Neural cell (in vitro differentiated cells): ENCODE measurements around the gene EIF4H. TPM values are rescaled to one million over a fixed set of nuclear protein-coding genes. Genes with fewer than 3 reads are reported as not detected.

Experiments
- H2AFZ ChIP-seq: fragments of 200-600, 300-800 bp; sonication (generic), shearing (Covaris generic); 2 replicates; pipeline ENCODE4 v1.6.0; 2014; ENCODE audit warnings: low read depth, mild to moderate bottlenecking, antibody characterized with exemption, low read length, moderate library complexity
- H3F3A ChIP-seq: fragments of 200-600 bp; shearing (Covaris generic); 2 replicates; pipeline ENCODE4 v1.6.1; 2016; ENCODE audit warnings: mild to moderate bottlenecking, moderate library complexity, mixed read lengths, antibody characterized with exemption, low read length; ENCODE audit not compliant: insufficient read depth, poor library complexity, severe bottlenecking
- H3K27ac ChIP-seq: fragments of 200-600, 300-800 bp; sonication (generic), shearing (Covaris generic); 2 replicates; pipeline ENCODE4 v1.5.1; 2014; ENCODE audit warnings: mild to moderate bottlenecking, low read length, moderate library complexity
- H3K27me3 ChIP-seq: fragments of 300-800, 200-600 bp; sonication (generic), shearing (Covaris generic); 2 replicates; pipeline ENCODE4 v1.6.0; 2014; ENCODE audit warnings: mild to moderate bottlenecking, low read depth, low read length, moderate library complexity; ENCODE audit not compliant: insufficient read depth
- H3K36me3 ChIP-seq: fragments of 300-800, 200-600 bp; sonication (generic), shearing (Covaris generic); 2 replicates; pipeline ENCODE4 v1.5.1; 2014; ENCODE audit warnings: mild to moderate bottlenecking, antibody characterized with exemption, low read length, moderate library complexity; ENCODE audit not compliant: insufficient read depth
- H3K4me2 ChIP-seq: fragments of 300-800, 200-600 bp; sonication (generic), shearing (Covaris generic); 2 replicates; pipeline ENCODE4 v1.6.0; 2014; ENCODE audit warnings: mild to moderate bottlenecking, low read length
- H3K4me3 ChIP-seq: fragments of 300-800, 200-600 bp; sonication (generic), shearing (Covaris generic); 2 replicates; pipeline ENCODE4 v1.5.1; 2014; ENCODE audit warnings: mild to moderate bottlenecking, low read length, moderate library complexity
- H3K79me2 ChIP-seq: fragments of 200-600 bp; shearing (Covaris generic); replicated peaks from 2 replicates; pipeline ENCODE4 v1.6.0; 2014; ENCODE audit warnings: mild to moderate bottlenecking, low read length, moderate library complexity; ENCODE audit not compliant: insufficient read depth
- H3K9ac ChIP-seq: fragments of 300-800, 200-600 bp; sonication (generic), shearing (Covaris generic); 2 replicates; pipeline ENCODE4 v1.6.1; 2016; ENCODE audit warnings: mild to moderate bottlenecking, low read length, mixed read lengths
- H3K9me2 ChIP-seq: fragments of 200-600 bp; shearing (Covaris generic); 2 replicates; pipeline ENCODE4 v1.6.1; 2016; ENCODE audit warnings: mild to moderate bottlenecking, low read length, mixed read lengths; ENCODE audit not compliant: insufficient read depth
- H3K9me3 ChIP-seq: fragments of 200-600, 300-800 bp; sonication (generic), shearing (Covaris generic); 2 replicates; pipeline ENCODE4 v1.6.1; 2016; ENCODE audit warnings: mild to moderate bottlenecking, mixed run types, low read length, moderate library complexity, mixed read lengths
- H4K20me1 ChIP-seq: fragments of 200-600 bp; shearing (Covaris generic); 2 replicates; pipeline ENCODE4 v1.6.1; 2016; ENCODE audit warnings: mild to moderate bottlenecking, mixed run types; ENCODE audit not compliant: insufficient read depth
- CTCF ChIP-seq: fragments of 450-650 bp; IDR thresholded peaks from 2 replicates; pipeline ENCODE4 v1.5.1; 2014; ENCODE audit warnings: antibody characterized with exemption, mild to moderate bottlenecking, moderate library complexity; ENCODE audit not compliant: poor library complexity, severe bottlenecking
- EP300 ChIP-seq: fragments of 450-650 bp; conservative IDR thresholded peaks from 2 replicates; pipeline ENCODE4 v1.6.1; 2014; ENCODE audit warnings: antibody characterized with exemption, mild to moderate bottlenecking, moderate library complexity; ENCODE audit not compliant: poor library complexity, severe bottlenecking
- EZH2 ChIP-seq: fragments of 200-600, 300-800 bp; shearing (Covaris generic), sonication (generic); IDR thresholded peaks from 2 replicates; pipeline ENCODE4 v1.6.1; 2014; ENCODE audit warnings: antibody characterized with exemption, low read length, borderline replicate concordance, mild to moderate bottlenecking; ENCODE audit not compliant: insufficient read depth, poor library complexity, severe bottlenecking
- MXI1 ChIP-seq: fragments of 450-650 bp; conservative IDR thresholded peaks from 2 replicates; pipeline ENCODE4 v1.6.1; 2014; ENCODE audit warnings: antibody characterized with exemption, mild to moderate bottlenecking; ENCODE audit not compliant: poor library complexity, severe bottlenecking
- POLR2AphosphoS5 ChIP-seq: IDR thresholded peaks from 2 replicates; pipeline ENCODE4 v1.6.1; 2012
- RAD21 ChIP-seq: fragments of 450-650 bp; conservative IDR thresholded peaks from 2 replicates; pipeline ENCODE4 v1.6.1; 2014; ENCODE audit warnings: antibody characterized with exemption, mild to moderate bottlenecking, moderate library complexity
- REST ChIP-seq: IDR thresholded peaks from 2 replicates; pipeline ENCODE4 v1.6.1; 2012; ENCODE audit warnings: borderline replicate concordance
- SMC3 ChIP-seq: fragments of 450-650 bp; conservative IDR thresholded peaks from 2 replicates; pipeline ENCODE4 v1.6.1; 2014; ENCODE audit warnings: antibody characterized with exemption, mild to moderate bottlenecking, moderate library complexity; ENCODE audit not compliant: poor library complexity
- TAF1 ChIP-seq: IDR thresholded peaks from 2 replicates; pipeline ENCODE4 v1.6.1; 2012; ENCODE audit warnings: low read depth
- polyA plus RNA-seq: library from polyadenylated mRNA; depleted of rRNA; stranded (reverse); fragments of >200 nt; gene quantifications from 2 replicates; pipeline ENCODE4 v1.2.3, GENCODE V29; 2014

The EIF4H gene
- polyA plus RNA-seq, 1 donor from 2014 or later: 170 TPM

GRCh38 chr7:74183653-74184450 lies 9.7 kb downstream of the EIF4H start:
- peaks cover 96% of the 10 kb centered on the region for H3K79me2 ChIP-seq
- H3K27me3 ChIP-seq: no peaks in the 10 kb centered on the region
- H3F3A ChIP-seq: no peaks in the 10 kb centered on the region
- H3K27ac ChIP-seq: no peak overlapping the region
- H3K4me2 ChIP-seq: no peak overlapping the region
- TF ChIP-seq RAD21: no peak
- TF ChIP-seq MXI1: no peak
- H3K9me2 ChIP-seq: no peaks in the 10 kb centered on the region
- no peak overlapping the region for H3K4me3 ChIP-seq
- no peaks in the 10 kb centered on the region for H3K9me3 ChIP-seq
- H4K20me1 ChIP-seq: peaks cover 24% of the 10 kb centered on the region
- H3K36me3 ChIP-seq: peaks cover 10% of the 10 kb centered on the region
- H2AFZ ChIP-seq: no peak overlapping the region
- no peak overlapping the region for H3K9ac ChIP-seq

GRCh38 chr7:74185016-74185415 lies 10.9 kb downstream of the EIF4H start:
- no peaks in the 10 kb centered on the region for H3K27me3 ChIP-seq
- H3K4me3 ChIP-seq: no peak overlapping the region
- peaks cover 9% of the 10 kb centered on the region for H3K36me3 ChIP-seq
- H3K27ac ChIP-seq: no peak overlapping the region
- no peak overlapping the region for H3K4me2 ChIP-seq
- no peaks in the 10 kb centered on the region for H3F3A ChIP-seq
- no peak overlapping the region for H3K9ac ChIP-seq
- H3K79me2 ChIP-seq: peaks cover 84% of the 10 kb centered on the region
- no peaks in the 10 kb centered on the region for H3K9me2 ChIP-seq
- no peak overlapping the region for H2AFZ ChIP-seq
- H4K20me1 ChIP-seq: peaks cover 24% of the 10 kb centered on the region
- TF ChIP-seq TAF1 (no peak), RAD21 (no peak), EP300 (no peak), MXI1 (no peak), SMC3 (no peak)
- no peaks in the 10 kb centered on the region for H3K9me3 ChIP-seq

GRCh38 chr7:74185636-74186035 lies 11.5 kb downstream of the EIF4H start:
- no peak for TF ChIP-seq MXI1
- TF ChIP-seq POLR2AphosphoS5: no peak
- TF ChIP-seq TAF1: no peak
- TF ChIP-seq REST: no peak
- no peak for TF ChIP-seq EP300
- TF ChIP-seq CTCF: no peak
- no peak for TF ChIP-seq EZH2
- TF ChIP-seq RAD21: no peak
- no peak for TF ChIP-seq SMC3
- H3K9me3 ChIP-seq: no peaks in the 10 kb centered on the region
- no peak overlapping the region for H3K4me2 ChIP-seq
- peaks cover 78% of the 10 kb centered on the region for H3K79me2 ChIP-seq
- H3F3A ChIP-seq: no peaks in the 10 kb centered on the region
- no peak overlapping the region for H3K27ac ChIP-seq
- peaks cover 24% of the 10 kb centered on the region for H4K20me1 ChIP-seq
- H2AFZ ChIP-seq: no peak overlapping the region
- H3K9ac ChIP-seq: no peak overlapping the region
- H3K9me2 ChIP-seq: no peaks in the 10 kb centered on the region
- no peaks in the 10 kb centered on the region for H3K27me3 ChIP-seq
- peaks cover 3% of the 10 kb centered on the region for H3K36me3 ChIP-seq
- H3K4me3 ChIP-seq: no peak overlapping the region
